Measurements from ENCODE around the gene XRCC4. TPM values are rescaled to one million over a fixed set of nuclear protein-coding genes. Genes with fewer than 3 reads are reported as not detected.

XRCC4 gene
- total RNA-seq, 4 donors from 2014 or later = 4.2 to 6.0 (median 5.4) TPM

- TF ChIP-seq POLR2A (IDR thresholded peaks at IDR 0.05) (no peak), POLR2AphosphoS5 (IDR thresholded peaks at IDR 0.05) (no peak), EP300 (IDR thresholded peaks at IDR 0.05) (no peak), CTCF (IDR thresholded peaks at IDR 0.05) (no peak)
- Histone ChIP-seq H3K27ac (no peak overlapping the region), H3K9me3 (no peaks in the 10 kb centered on the region), H3K4me1 (peaks cover 5% of the 10 kb centered on the region), H3K4me3 (no peak overlapping the region), H3K27me3 (no peaks in the 10 kb centered on the region), H3K36me3 (peaks cover 10% of the 10 kb centered on the region)
- no peak for DNase-seq (ENCODE audit: low spot score in 2 of 2)
- 80% methylated on average over 3 of the region's 3 CpGs for WGBS
Observed at GRCh38 chr5:83048277-83048676, 29.1 kb upstream of the XRCC4 start.

- TF ChIP-seq POLR2A (IDR thresholded peaks at IDR 0.05) (no peak), EP300 (IDR thresholded peaks at IDR 0.05) (no peak), CTCF (IDR thresholded peaks at IDR 0.05) (no peak), POLR2AphosphoS5 (IDR thresholded peaks at IDR 0.05) (no peak)
- DNase-seq (ENCODE audit: low spot score in 2 of 2) = no peak
- no peaks in the 10 kb centered on the region for H3K9me3 ChIP-seq
- H3K27me3 ChIP-seq = no peaks in the 10 kb centered on the region
- H3K36me3 ChIP-seq = peaks cover 10% of the 10 kb centered on the region
- no peak overlapping the region for H3K4me3 ChIP-seq
- 86% methylated on average over 2 of the region's 2 CpGs for WGBS
- no peak overlapping the region for H3K27ac ChIP-seq
- H3K4me1 ChIP-seq = peaks cover 5% of the 10 kb centered on the region
Observed at GRCh38 chr5:83048811-83049210, 28.5 kb upstream of the XRCC4 start.

- no peak for DNase-seq (ENCODE audit: low spot score in 2 of 2)
- 66% methylated on average over 3 of the region's 3 CpGs for WGBS
- H3K27ac ChIP-seq = no peak overlapping the region
- H3K4me3 ChIP-seq = no peak overlapping the region
- peaks cover 13% of the 10 kb centered on the region for H3K36me3 ChIP-seq
- TF ChIP-seq CTCF (IDR thresholded peaks at IDR 0.05) (no peak), POLR2A (IDR thresholded peaks at IDR 0.05) (no peak), POLR2AphosphoS5 (IDR thresholded peaks at IDR 0.05) (no peak), EP300 (IDR thresholded peaks at IDR 0.05) (no peak)
- no peaks in the 10 kb centered on the region for H3K27me3 ChIP-seq
- peaks cover 5% of the 10 kb centered on the region for H3K4me1 ChIP-seq
- no peaks in the 10 kb centered on the region for H3K9me3 ChIP-seq
Observed at GRCh38 chr5:83049370-83049885, 27.9 kb upstream of the XRCC4 start.

- Histone ChIP-seq H3K4me3 (no peak overlapping the region), H3K27ac (no peak overlapping the region), H3K36me3 (peaks cover 15% of the 10 kb centered on the region), H3K4me1 (peaks cover 5% of the 10 kb centered on the region), H3K9me3 (no peaks in the 10 kb centered on the region), H3K27me3 (no peaks in the 10 kb centered on the region)
- TF ChIP-seq CTCF (IDR thresholded peaks at IDR 0.05) = no peak
- TF ChIP-seq EP300 (IDR thresholded peaks at IDR 0.05) = no peak
- no peak for TF ChIP-seq POLR2AphosphoS5 (IDR thresholded peaks at IDR 0.05)
- TF ChIP-seq POLR2A (IDR thresholded peaks at IDR 0.05) = no peak
- 94% methylated on average over 4 of the region's 4 CpGs for WGBS
- no peak for DNase-seq (ENCODE audit: low spot score in 2 of 2)
Observed at GRCh38 chr5:83050723-83051340, 26.5 kb upstream of the XRCC4 start.

GRCh38 chr5:83055166-83055565 is 22.2 kb upstream of the XRCC4 start:
- H3K4me3 ChIP-seq = no peak overlapping the region
- H3K27me3 ChIP-seq = no peaks in the 10 kb centered on the region
- peaks cover 12% of the 10 kb centered on the region for H3K36me3 ChIP-seq
- H3K27ac ChIP-seq = no peak overlapping the region
- DNase-seq (ENCODE audit: low spot score in 2 of 2) = no peak
- WGBS = 88% methylated on average over 2 of the region's 2 CpGs
- peaks cover 3% of the 10 kb centered on the region for H3K4me1 ChIP-seq
- no peaks in the 10 kb centered on the region for H3K9me3 ChIP-seq
- TF ChIP-seq CTCF (IDR thresholded peaks at IDR 0.05) = no peak

All from suprapubic skin (tissue), 4 donors.